Suprapubic skin (tissue), 4 donors: ENCODE results near the gene SEMA7A.

Experiments used
- CTCF ChIP-seq, 2 donors: fragments of 200-600 bp in 1 of 2; fragments of 450-650 bp in 1 of 2; sonication (generic) in 1 of 2; IDR thresholded peaks; one replicate each; pipeline ENCODE4 v1.5.1; 2016 to 2019; ENCODE audit warnings: antibody characterized with exemption in 2 of 2, mild to moderate bottlenecking in 1 of 2, moderate library complexity in 1 of 2
- EP300 ChIP-seq: sonication (generic); formaldehyde crosslinking; IDR thresholded peaks from one replicate; pipeline ENCODE4 v1.6.1; 2017; ENCODE audit warnings: antibody characterized with exemption
- POLR2A ChIP-seq, 2 donors: fragments of 450-650 bp; IDR thresholded peaks; one replicate each; pipeline ENCODE4 v1.6.1; 2017; ENCODE audit warnings: antibody characterized with exemption in 2 of 2, mild to moderate bottlenecking in 2 of 2, moderate library complexity in 2 of 2
- POLR2AphosphoS5 ChIP-seq, 3 donors: sonication (generic); formaldehyde crosslinking; IDR thresholded peaks; one replicate each; pipeline ENCODE4 v1.6.1; 2017; ENCODE audit warnings: antibody characterized with exemption in 3 of 3

GRCh38 chr15:74392451-74392830 is 41.3 kb downstream of the SEMA7A start:
- TF ChIP-seq CTCF (IDR thresholded peaks at IDR 0.05): no peak
- no peak for TF ChIP-seq POLR2AphosphoS5 (IDR thresholded peaks at IDR 0.05)
- no peak for TF ChIP-seq POLR2A (IDR thresholded peaks at IDR 0.05)
- no peak for TF ChIP-seq EP300
